ENCODE measurements around the gene TENT4B.

The TENT4B gene

GRCh38 chr16:50261160-50261706 is 108.1 kb downstream of the TENT4B start:
- DNase-seq (ENCODE audit: extremely low spot score): no peak
- POLR2A ChIA-PET: no interaction called here
- no peak for TF ChIP-seq CTCF (IDR thresholded peaks at IDR 0.05; ENCODE audit: control extremely low read depth, extremely low read depth, low read depth, missing control alignments)
- CTCF ChIA-PET: interaction anchor here (1.3 to 3.8 kb wide), 5 partner anchors 10 to 545 kb away, joined by 3 to 13 read pairs (median 5); no protein-coding TSS in a partner anchor

GRCh38 chr16:50261707-50262235 is 108.7 kb downstream of the TENT4B start:
- ChIA-PET POLR2A (no interaction called here), CTCF (interaction anchor here (1.0 to 3.8 kb wide), 5 partner anchors 10 to 237 kb away, joined by 3 to 13 read pairs (median 5); partner anchors contain the start of gene CNEP1R1)
- no peak for TF ChIP-seq CTCF (IDR thresholded peaks at IDR 0.05; ENCODE audit: control extremely low read depth, extremely low read depth, low read depth, missing control alignments)
- no peak for DNase-seq (ENCODE audit: extremely low spot score)

- no peak for TF ChIP-seq CTCF (IDR thresholded peaks at IDR 0.05; ENCODE audit: control extremely low read depth, extremely low read depth, low read depth, missing control alignments)
- no peak for DNase-seq (ENCODE audit: extremely low spot score)
- CTCF ChIA-PET: interaction anchor here (0.8 to 3.8 kb wide), 7 partner anchors 11 to 543 kb away, joined by 3 to 13 read pairs (median 4); partner anchors contain the start of gene CNEP1R1
- POLR2A ChIA-PET: no interaction called here
Measured at GRCh38 chr16:50263060-50263909, 110.2 kb downstream of the TENT4B start.

- ChIA-PET POLR2A (no interaction called here), CTCF (interaction anchor here (0.8 to 3.8 kb wide), 5 partner anchors 10 to 542 kb away, joined by 3 to 13 read pairs (median 3); no protein-coding TSS in a partner anchor)
- TF ChIP-seq CTCF (IDR thresholded peaks at IDR 0.05; ENCODE audit: control extremely low read depth, extremely low read depth, low read depth, missing control alignments): no peak
- DNase-seq (ENCODE audit: extremely low spot score): no peak
Measured at GRCh38 chr16:50263940-50264929, 111.1 kb downstream of the TENT4B start.

GRCh38 chr16:50265260-50265659 is 112.2 kb downstream of the TENT4B start:
- TF ChIP-seq CTCF (IDR thresholded peaks at IDR 0.05; ENCODE audit: control extremely low read depth, extremely low read depth, low read depth, missing control alignments): peak; percentile 49
- ChIA-PET CTCF (interaction anchor here (0.8 to 2.0 kb wide), 4 partner anchors 10 to 240 kb away, joined by 3 to 9 read pairs (median 4); partner anchors contain the start of gene CNEP1R1), POLR2A (no interaction called here)
- no peak for DNase-seq (ENCODE audit: extremely low spot score)

Data from GM10248 (cell line).